Posterior vena cava (tissue), 2 donors: ENCODE data around the gene CHST10. TPM values are rescaled to one million over a fixed set of nuclear protein-coding genes. Genes with fewer than 3 reads are reported as not detected.
"Not testable (repeated sequence)": the region's sequence is repeated elsewhere in the genome, so short reads cannot be mapped to it uniquely, and the experiment has no call there.

ENCODE experiments used
- DNase-seq: peaks from one replicate; pipeline ENCODE4 v3.0.0-alpha.2; 2020; ENCODE audit warnings: low spot score
- intact Hi-C, 2 donors: fragments of 100-400 bp; cut with DNase I; formaldehyde crosslinking; loops; one replicate each; pipeline versions ENCODE4 v1.14.1 to v1.14.2; 2022 to 2023
- total RNA-seq, 2 donors: library from RNA; stranded (reverse); fragmentation: NEBNext Ultra II Directional; extraction: Animal tissue kit (Norgen Biotek cat#: 25700); gene quantifications; one replicate each; pipeline ENCODE4 v1.2.1, GENCODE V29; 2021
- donor health status: DM: yes; HTN: yes; CAD: no.
- donor health status: DM: yes; HTN: yes; CAD: no.

Gene CHST10
- total RNA-seq, 2 donors from 2014 or later = 6.3 to 6.9 TPM

DNA sequence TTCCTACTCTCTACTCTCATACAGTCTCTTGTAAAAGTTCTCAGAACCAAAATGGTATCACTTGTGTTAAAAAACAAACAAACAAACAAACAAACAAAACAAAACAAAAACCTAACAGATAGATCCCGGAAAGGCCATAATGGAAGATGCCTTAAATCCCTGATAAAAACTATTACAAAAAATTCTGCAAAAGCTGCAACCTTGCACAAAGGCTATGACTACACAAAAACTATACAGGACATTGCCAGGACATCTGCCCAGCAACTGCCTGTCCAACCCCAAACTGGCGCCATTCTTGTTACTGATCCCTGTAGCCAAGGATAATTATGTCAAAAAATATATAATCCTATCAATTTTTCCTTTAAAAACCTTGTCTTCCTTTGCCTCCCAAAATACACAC, 58.9 kb downstream of the CHST10 start:
- no peak for DNase-seq
- intact Hi-C loops = no loop called here

DNA sequence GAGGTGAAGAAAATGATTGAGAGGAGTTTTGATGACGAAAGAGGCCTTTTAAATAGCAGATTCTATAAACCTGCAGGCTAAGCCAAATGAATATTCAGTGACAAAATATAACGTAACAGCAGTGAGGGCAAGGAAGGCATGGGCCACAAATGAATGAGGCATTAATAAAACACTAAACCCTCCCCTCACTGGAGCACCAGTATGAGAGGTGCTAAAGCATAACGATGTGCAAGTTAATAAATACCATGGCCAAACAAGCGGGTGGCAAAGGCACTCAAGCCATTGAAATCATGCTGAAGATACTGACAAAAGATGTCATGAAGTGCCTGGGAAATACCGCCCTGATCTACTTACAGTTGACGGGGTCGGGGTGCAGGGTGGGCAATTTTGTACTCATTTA, 64.9 kb downstream of the CHST10 start:
- intact Hi-C loops = no loop called here
- no peak for DNase-seq

DNA sequence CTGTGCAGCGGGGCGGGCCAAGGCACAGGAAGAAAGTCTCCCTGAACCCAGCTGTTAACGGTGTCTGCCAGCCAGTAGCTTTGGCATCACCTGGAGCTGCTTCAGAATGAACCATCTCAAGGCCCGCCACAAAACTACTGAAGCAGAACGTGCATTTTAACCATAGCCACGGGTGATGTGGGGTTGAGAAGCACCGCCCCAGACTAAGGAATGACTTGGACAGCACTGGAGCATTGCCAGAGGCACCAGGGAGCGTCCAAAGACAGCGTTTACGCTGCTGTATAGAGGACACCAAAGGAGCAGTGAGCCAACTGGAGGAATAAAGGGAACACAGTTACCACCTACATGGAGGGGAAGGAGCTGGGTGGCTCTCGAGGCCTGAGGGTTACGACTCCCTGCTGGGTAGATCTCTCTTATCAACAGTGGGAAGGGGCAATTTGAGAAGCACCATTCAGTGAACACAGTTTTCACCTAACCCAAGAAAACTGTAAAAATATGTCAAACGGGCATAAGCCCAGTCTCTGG, 66.7 kb downstream of the CHST10 start:
- intact Hi-C loops = no loop called here
- no peak for DNase-seq

DNA sequence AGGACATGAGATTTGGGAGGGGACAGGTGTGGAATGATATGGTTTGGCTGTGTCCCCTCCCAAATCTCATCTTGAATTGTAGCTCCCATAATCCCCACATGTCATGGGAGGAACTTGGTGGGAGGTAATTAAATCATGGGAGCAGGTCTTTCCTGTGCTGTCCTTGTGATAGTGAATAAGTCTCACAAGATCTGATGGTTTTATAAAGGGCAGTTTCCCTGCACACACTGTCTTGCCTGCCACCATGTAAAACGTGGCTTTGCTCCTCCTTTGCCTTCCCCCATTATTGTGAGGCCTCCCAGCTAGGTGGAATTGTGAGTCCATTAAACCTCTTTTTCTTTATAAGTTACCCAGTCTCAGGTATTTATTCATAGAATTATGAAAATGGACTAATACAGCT, 72.3 kb downstream of the CHST10 start:
- intact Hi-C loops, DNase-seq: not testable (repeated sequence)

DNA sequence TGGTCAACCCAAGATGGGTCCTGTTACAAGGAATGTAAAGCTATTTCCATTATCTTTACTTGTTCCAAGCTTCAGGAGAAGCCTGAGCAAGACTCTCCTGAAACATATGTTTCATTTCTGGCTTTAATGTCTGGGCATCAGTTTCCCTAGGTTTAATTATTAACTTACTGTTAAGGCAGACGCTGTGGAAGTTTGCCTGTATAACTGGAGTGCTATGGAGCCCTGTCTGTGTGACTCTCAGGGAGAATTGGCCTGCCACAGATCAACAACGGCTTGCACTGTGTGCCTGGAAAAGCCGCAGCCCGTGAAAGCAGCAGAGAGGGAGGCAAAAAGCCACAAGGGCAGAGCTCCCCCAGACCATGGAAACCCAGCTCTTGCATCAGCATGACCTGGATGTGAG, 73.0 kb downstream of the CHST10 start:
- no peak for DNase-seq
- intact Hi-C loops = no loop called here

DNA sequence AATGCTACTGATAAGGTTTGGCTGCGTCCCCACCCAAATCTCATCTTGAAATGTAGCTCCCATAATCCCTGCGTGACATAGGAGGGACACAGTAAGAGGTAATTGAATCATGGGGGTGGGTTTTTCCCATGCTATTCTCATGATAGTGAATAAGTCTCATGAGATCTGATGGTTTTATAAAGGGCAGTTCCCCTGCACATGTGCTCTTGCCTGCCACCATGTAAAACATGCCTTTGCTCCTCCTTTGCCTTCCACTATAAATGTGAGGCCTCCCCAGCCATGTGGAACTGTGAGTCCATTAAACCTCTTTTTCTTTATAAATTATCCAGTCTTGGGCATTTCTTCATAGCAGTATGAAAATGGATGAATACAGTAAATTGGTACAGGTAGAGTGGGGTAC, 75.0 kb downstream of the CHST10 start:
- intact Hi-C loops, DNase-seq: not testable (repeated sequence)

Other genes with a start within 250 kb of the CHST10 start
- gene LONRF2, start 95.2 kb downstream of the CHST10 start, total RNA-seq = 10 to 100 TPM; 15.7 to 19.2 TPM
- not detected for gene NMS, start 52.8 kb upstream of the CHST10 start, total RNA-seq
- gene PDCL3, start 145.3 kb upstream of the CHST10 start, total RNA-seq = 10 to 100 TPM; 24.9 to 39.4 TPM